Adrenal gland (tissue), 5 donors: Measurements from ENCODE around the gene HOXD12.
A peak's percentile ranks its signal among the peaks of the same experiment; 100 is the strongest.

Experiments used
- CTCF ChIP-seq, 6 experiments: fragments of 450-650 bp in 4 of 6; fragments of 200-600 bp in 2 of 6; sonication (generic) in 1 of 6; IDR thresholded peaks; 1 replicate in 5 of 6; 2 replicates in 1 of 6; pipeline versions ENCODE4 v1.5.1 to v1.8.0; 2016 to 2021; ENCODE audit warnings: antibody characterized with exemption in 6 of 6, mild to moderate bottlenecking in 2 of 6, moderate library complexity in 1 of 6
- POLR2A ChIP-seq, 2 donors: fragments of 450-650 bp; IDR thresholded peaks; one replicate each; pipeline ENCODE4 v1.6.1; 2017; ENCODE audit warnings: antibody characterized with exemption in 2 of 2, mild to moderate bottlenecking in 2 of 2, moderate library complexity in 1 of 2
- donor health status: DM: no; HTN: no; CAD: no.

- peak; percentile 83 to 99 (median 91) for TF ChIP-seq CTCF (IDR thresholded peaks at IDR 0.05)
- TF ChIP-seq POLR2A (IDR thresholded peaks at IDR 0.05): no peak
Observed at GRCh38 chr2:176126929-176127773, 27.6 kb downstream of the HOXD12 start.
